ENCODE measurements around the gene TMEM169. TPM values are rescaled to one million over a fixed set of nuclear protein-coding genes. Genes with fewer than 3 reads are reported as not detected.

Gene TMEM169
- total and polyA plus RNA-seq, 7 donors = 0.80 to 1.4 (median 0.95) TPM; not detected in 3

DNA sequence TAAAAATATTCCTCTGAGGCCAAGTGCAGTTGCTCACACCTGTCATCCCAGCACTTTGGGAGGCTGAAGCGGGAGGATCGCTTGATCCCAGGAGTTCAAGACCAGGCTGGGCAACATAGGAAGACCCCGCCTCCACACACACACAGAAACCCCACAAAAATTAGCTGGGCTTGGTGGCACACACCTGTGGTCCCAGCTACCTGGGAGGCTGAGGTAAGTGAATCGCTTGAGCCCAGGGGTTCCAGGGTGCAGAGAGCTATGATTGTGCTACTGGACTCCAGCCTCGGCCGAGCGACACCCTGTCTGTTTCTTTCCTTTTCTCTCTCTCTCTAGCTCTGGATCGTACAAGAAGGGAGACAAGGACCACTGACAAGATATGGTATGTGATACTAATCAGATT lies 25.6 kb downstream of the TMEM169 start:
- intact Hi-C loops (cut with DNase I) = no loop called here
- DNase-seq = no peak
- Histone ChIP-seq H3K27me3 (no peaks in the 10 kb centered on the region), H3K4me1 (peaks cover 0 to 25% (median 19%) of the 10 kb centered on the region in 4 donors), H3K4me3 (peak overlapping the region in 1 of 4 donors; percentile 26), H3K36me3 (peaks cover 0 to 19% (median 4%) of the 10 kb centered on the region in 4 donors), H3K27ac (peak overlapping the region in 1 of 4 donors; percentile 91), H3K9me3 (no peaks in the 10 kb centered on the region)
- WGBS, 2 donors = 90 to 94% methylated on average over 8 of the region's 8 CpGs
- no peak for TF ChIP-seq POLR2A (IDR thresholded peaks at IDR 0.05)
- TF ChIP-seq, protein P1, sequence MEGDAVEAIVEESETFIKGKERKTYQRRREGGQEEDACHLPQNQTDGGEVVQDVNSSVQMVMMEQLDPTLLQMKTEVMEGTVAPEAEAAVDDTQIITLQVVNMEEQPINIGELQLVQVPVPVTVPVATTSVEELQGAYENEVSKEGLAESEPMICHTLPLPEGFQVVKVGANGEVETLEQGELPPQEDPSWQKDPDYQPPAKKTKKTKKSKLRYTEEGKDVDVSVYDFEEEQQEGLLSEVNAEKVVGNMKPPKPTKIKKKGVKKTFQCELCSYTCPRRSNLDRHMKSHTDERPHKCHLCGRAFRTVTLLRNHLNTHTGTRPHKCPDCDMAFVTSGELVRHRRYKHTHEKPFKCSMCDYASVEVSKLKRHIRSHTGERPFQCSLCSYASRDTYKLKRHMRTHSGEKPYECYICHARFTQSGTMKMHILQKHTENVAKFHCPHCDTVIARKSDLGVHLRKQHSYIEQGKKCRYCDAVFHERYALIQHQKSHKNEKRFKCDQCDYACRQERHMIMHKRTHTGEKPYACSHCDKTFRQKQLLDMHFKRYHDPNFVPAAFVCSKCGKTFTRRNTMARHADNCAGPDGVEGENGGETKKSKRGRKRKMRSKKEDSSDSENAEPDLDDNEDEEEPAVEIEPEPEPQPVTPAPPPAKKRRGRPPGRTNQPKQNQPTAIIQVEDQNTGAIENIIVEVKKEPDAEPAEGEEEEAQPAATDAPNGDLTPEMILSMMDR (IDR thresholded peaks at IDR 0.05) = no peak
- TF ChIP-seq POLR2AphosphoS5 (IDR thresholded peaks at IDR 0.05) = no peak
- TF ChIP-seq EP300 (IDR thresholded peaks at IDR 0.05) = no peak

DNA sequence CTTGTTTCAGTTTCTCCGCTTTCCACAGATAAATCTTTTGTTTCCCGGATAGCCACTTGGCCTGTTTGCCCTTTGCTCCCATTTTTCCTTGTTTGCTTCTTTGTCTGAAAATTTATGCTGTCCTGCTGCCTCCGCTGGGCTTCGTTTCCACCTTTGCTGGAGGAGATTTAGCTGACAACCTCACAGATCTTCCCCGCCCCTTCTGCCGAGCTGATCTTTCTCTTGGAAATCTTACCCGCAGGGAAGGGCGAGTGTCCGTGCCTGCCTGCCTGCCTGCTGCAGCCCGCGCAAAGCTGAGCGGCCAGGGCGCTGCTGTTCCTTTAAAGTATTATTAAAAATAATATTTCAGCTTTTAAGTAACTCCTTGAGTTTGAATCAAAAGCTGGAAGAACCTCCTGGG lies 26.0 kb downstream of the TMEM169 start:
- intact Hi-C loops (cut with DNase I) = no loop called here
- H3K9me3 ChIP-seq = no peaks in the 10 kb centered on the region
- H3K4me1 ChIP-seq = peaks cover 0 to 25% (median 19%) of the 10 kb centered on the region in 4 donors
- no peak for DNase-seq
- peak overlapping the region in 1 of 4 donors; percentile 91 for H3K27ac ChIP-seq
- H3K4me3 ChIP-seq = peak overlapping the region in 1 of 4 donors; percentile 26
- TF ChIP-seq EP300 (IDR thresholded peaks at IDR 0.05) (no peak), POLR2A (IDR thresholded peaks at IDR 0.05) (no peak), POLR2AphosphoS5 (IDR thresholded peaks at IDR 0.05) (no peak)
- H3K27me3 ChIP-seq = no peaks in the 10 kb centered on the region
- WGBS, 2 donors = 68 to 89% methylated on average over 13 of the region's 13 CpGs
- peaks cover under 1 to 23% (median 6%) of the 10 kb centered on the region in 4 donors for H3K36me3 ChIP-seq

DNA sequence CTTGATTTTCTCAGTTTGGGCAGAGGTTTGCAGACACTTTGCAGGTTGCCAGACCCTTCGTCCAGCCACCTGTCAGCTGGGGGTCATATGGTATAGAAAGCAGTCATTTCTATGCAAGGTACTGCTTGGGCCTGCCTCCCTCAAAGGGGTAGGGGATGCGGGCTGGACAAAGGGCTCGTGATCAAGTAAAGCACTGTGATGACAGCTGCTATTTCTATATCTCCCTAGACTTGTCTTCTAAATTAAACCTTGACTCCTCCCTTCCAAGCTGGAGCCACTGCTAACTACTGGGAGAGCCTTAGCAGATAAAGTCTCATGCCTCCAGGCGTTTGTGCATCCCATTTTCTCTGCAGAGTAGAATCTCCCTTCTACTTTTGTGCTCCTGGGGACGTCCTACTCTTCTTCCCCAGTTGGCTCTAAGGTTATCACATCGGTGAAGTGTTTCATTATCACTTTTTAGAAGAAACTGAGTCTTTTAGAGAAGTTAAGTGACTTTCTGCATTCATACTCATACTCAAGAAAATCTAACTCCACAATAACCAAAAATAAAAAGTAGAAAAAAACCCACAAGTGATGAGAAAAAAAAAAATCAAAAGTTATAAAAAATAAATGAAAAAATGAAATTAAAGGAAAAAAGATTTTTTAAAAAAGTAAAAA lies 26.7 kb downstream of the TMEM169 start:
- Histone ChIP-seq H3K4me1 (peaks cover 0 to 25% (median 19%) of the 10 kb centered on the region in 4 donors), H3K9me3 (no peaks in the 10 kb centered on the region), H3K36me3 (peaks cover 5 to 30% (median 7%) of the 10 kb centered on the region in 4 donors), H3K4me3 (peak overlapping the region; percentile 68 to 93 (median 88)), H3K27me3 (no peaks in the 10 kb centered on the region), H3K27ac (peak overlapping the region; percentile 90 to 95 (median 92))
- intact Hi-C loops (cut with DNase I) = no loop called here
- TF ChIP-seq EP300 (IDR thresholded peaks at IDR 0.05) (no peak), POLR2AphosphoS5 (IDR thresholded peaks at IDR 0.05) (no peak), POLR2A (IDR thresholded peaks at IDR 0.05) (no peak)
- TF ChIP-seq, protein P1 (IDR thresholded peaks at IDR 0.05) = no peak
- DNase-seq = no peak
- WGBS, 2 donors = 59 to 69% methylated on average over 6 of the region's 6 CpGs

DNA sequence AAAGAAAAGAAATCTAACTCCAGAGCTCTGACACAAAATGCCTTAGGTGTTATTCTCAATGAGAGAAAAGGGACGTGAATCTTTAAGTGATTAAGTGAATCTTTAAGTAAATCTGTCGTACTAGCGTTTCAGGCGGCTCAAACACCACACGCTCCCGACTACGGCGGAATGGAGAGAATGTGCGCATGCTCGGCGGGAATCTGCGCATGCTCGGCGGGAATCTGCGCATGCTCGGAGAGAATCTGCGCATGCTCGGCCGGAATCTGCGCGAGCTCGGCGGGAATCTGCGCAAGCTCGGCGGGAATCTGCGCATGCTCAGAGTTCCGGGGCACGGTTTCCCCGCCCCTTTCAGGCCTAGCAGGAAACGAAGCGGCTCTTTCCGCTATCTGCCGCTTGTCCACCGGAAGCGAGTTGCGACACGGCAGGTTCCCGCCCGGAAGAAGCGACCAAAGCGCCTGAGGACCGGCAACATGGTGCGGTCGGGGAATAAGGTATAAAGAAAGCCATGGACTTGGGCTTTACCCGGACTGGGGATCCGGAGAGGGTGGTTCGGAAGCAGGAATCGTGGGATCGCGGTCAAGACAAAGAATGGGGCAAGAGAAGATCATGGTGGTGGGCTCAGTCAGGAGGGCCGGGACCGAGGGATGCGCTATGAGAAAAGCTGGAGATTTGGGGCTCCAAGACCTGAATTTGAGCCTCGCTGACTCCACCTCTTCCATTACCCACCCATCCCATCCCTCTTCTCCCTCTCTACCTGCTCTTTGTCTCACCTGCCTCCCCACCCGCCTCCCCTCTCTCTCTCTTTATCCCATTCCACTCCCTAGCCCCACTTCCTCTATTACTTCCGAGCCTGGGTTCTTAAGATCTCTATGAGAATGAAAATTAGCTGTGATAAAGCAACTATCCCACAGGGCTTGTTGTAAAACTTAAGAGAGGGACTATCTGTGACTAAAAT lies 27.5 kb downstream of the TMEM169 start, which contains the start of gene XRCC5:
XRCC5 (plus strand) TSS at position 382 of the 955 bp plus-strand sequence; CDS start at position 471, 89 bp downstream.
- 0% methylated on average over 57 of the region's 57 CpGs for whole genome bisulfite sequencing, 2 donors
- H3K27ac ChIP-seq = peak within 1 kb of the TSS; percentile 90 to 95 (median 92)
- intact Hi-C loops (cut with DNase I) = loop anchor here (1.0 kb wide), 1 partner anchor 28 kb away; the partner anchor contains the start of genes PECR and TMEM169
- H3K4me1 ChIP-seq = peaks cover 0 to 28% (median 23%) of the 10 kb centered on the region in 4 donors
- peaks cover 5 to 38% (median 11%) of the 10 kb centered on the region in 4 donors for H3K36me3 ChIP-seq
- no peaks in the 10 kb centered on the region for H3K9me3 ChIP-seq
- TF ChIP-seq POLR2A (IDR thresholded peaks at IDR 0.05) (peak in 1 of 2 donors; percentile 48), POLR2AphosphoS5 (IDR thresholded peaks at IDR 0.05) (peak; percentile 73 to 86 (median 81))
- TF ChIP-seq, protein P1 (IDR thresholded peaks at IDR 0.05) = no peak
- no peaks in the 10 kb centered on the region for H3K27me3 ChIP-seq
- DNase-seq = peak; percentile 98
- peak within 1 kb of the TSS; percentile 68 to 93 (median 88) for H3K4me3 ChIP-seq
